SJSA1 (cell line): ENCODE measurements around the gene ZNF433. TPM values are rescaled to one million over a fixed set of nuclear protein-coding genes. Genes with fewer than 3 reads are reported as not detected.
"Not testable (repeated sequence)": the region's sequence is repeated elsewhere in the genome, so short reads cannot be mapped to it uniquely, and the experiment has no call there.

ENCODE experiments used
- DNase-seq, 2 experiments: peaks; one replicate each; pipeline ENCODE4 v3.0.0-alpha.2; 2015 to 2020; ENCODE audit warnings: low spot score in 2 of 2, low read depth in 1 of 2
- H3K27ac ChIP-seq: fragments of 250-450 bp; sonication (Bioruptor Pico); 2 replicates; pipeline ENCODE4 v1.5.1; 2020; ENCODE audit warnings: mild to moderate bottlenecking, moderate library complexity
- H3K27me3 ChIP-seq: fragments of 250-450 bp; sonication (Bioruptor Pico); replicated peaks from 2 replicates; pipeline ENCODE4 v1.5.1; 2020; ENCODE audit warnings: mild to moderate bottlenecking, moderate library complexity
- H3K36me3 ChIP-seq: fragments of 250-450 bp; sonication (Bioruptor Pico); 2 replicates; pipeline ENCODE4 v1.5.1; 2020; ENCODE audit warnings: mild to moderate bottlenecking
- H3K4me1 ChIP-seq: fragments of 250-450 bp; sonication (Bioruptor Pico); replicated peaks from 2 replicates; pipeline ENCODE4 v1.6.1; 2021; ENCODE audit warnings: mild to moderate bottlenecking
- H3K4me3 ChIP-seq: fragments of 250-450 bp; sonication (Bioruptor Pico); 2 replicates; pipeline ENCODE4 v1.5.1; 2020; ENCODE audit warnings: mild to moderate bottlenecking
- H3K9me3 ChIP-seq: fragments of 250-450 bp; sonication (Bioruptor Pico); replicated peaks from 2 replicates; pipeline ENCODE4 v1.5.1; 2020; ENCODE audit warnings: mild to moderate bottlenecking
- total RNA-seq: library from RNA; depleted of rRNA; stranded (reverse); fragments of >200 nt; shearing (Covaris generic); gene quantifications from 2 replicates; pipeline ENCODE4 v1.2.3, GENCODE V29; 2014; rRNA removed

ZNF433 gene
- 0.50 and 1.4 TPM in 2 replicates for total RNA-seq

GRCh38 chr19:12035220-12036172 is at the start of gene ZNF433:
Gene ZNF433, minus strand, starts transcription at chr19:12035679. Its CDS starts 140 bp downstream, at chr19:12035539.
- peak; percentile 28 to 65 for DNase-seq
- Histone ChIP-seq H3K4me3 (peak within 1 kb of the TSS; percentile 53), H3K27me3 (no peaks in the 10 kb centered on the region), H3K27ac (peak within 1 kb of the TSS; percentile 36; the same call in 1 of the 2 replicates), H3K36me3 (0 out of 2 replicates have a peak, but pooled peaks cover 3% of the 10 kb centered on the region), H3K9me3 (peaks cover 3% of the 10 kb centered on the region; the same call in 1 of the 2 replicates), H3K4me1 (no peaks in the 10 kb centered on the region)

GRCh38 chr19:12083336-12083735 is 47.9 kb upstream of the ZNF433 start:
- H3K4me1 ChIP-seq, H3K27me3 ChIP-seq, H3K4me3 ChIP-seq, DNase-seq, H3K36me3 ChIP-seq, H3K27ac ChIP-seq: not testable (repeated sequence)
- H3K9me3 ChIP-seq = peaks cover 29% of the 10 kb centered on the region

GRCh38 chr19:12077375-12077774 is 41.9 kb upstream of the ZNF433 start:
- no peaks in the 10 kb centered on the region for H3K36me3 ChIP-seq
- peaks cover 33% of the 10 kb centered on the region for H3K9me3 ChIP-seq
- H3K27ac ChIP-seq = no peak overlapping the region
- H3K27me3 ChIP-seq = no peaks in the 10 kb centered on the region
- DNase-seq = no peak
- H3K4me3 ChIP-seq = no peak overlapping the region
- H3K4me1 ChIP-seq = no peaks in the 10 kb centered on the region

- not testable (repeated sequence) for H3K36me3 ChIP-seq, DNase-seq, H3K4me1 ChIP-seq, H3K27me3 ChIP-seq, H3K4me3 ChIP-seq, H3K27ac ChIP-seq
- peaks cover 31% of the 10 kb centered on the region for H3K9me3 ChIP-seq
Observed at GRCh38 chr19:12076331-12076730, 40.9 kb upstream of the ZNF433 start.

- Histone ChIP-seq H3K36me3 (no peaks in the 10 kb centered on the region), H3K27ac (no peak overlapping the region), H3K4me1 (no peaks in the 10 kb centered on the region), H3K9me3 (peaks cover 26% of the 10 kb centered on the region), H3K4me3 (no peak overlapping the region), H3K27me3 (no peaks in the 10 kb centered on the region)
- no peak for DNase-seq
Observed at GRCh38 chr19:12075538-12076139, 40.2 kb upstream of the ZNF433 start.

- H3K36me3 ChIP-seq = no peaks in the 10 kb centered on the region
- no peaks in the 10 kb centered on the region for H3K4me1 ChIP-seq
- H3K9me3 ChIP-seq = peaks cover 5% of the 10 kb centered on the region
- H3K27ac ChIP-seq = no peak within 1 kb of the TSS; the same call in 1 of the 2 replicates
- peak in 1 of 2 experiments; percentile 46 for DNase-seq
- H3K4me3 ChIP-seq = peak within 1 kb of the TSS; percentile 42
- H3K27me3 ChIP-seq = no peaks in the 10 kb centered on the region
Observed at GRCh38 chr19:12064590-12065538, 29.4 kb upstream of the ZNF433 start, which contains the start of gene ZNF844. Gene ZNF844, plus strand, starts transcription at chr19:12064731. Its CDS starts 143 bp downstream, at chr19:12064874.

GRCh38 chr19:12055784-12056183 is 20.3 kb upstream of the ZNF433 start:
- DNase-seq = no peak
- H3K9me3 ChIP-seq = peaks cover 5% of the 10 kb centered on the region; the same call in 1 of the 2 replicates
- no peak overlapping the region for H3K4me3 ChIP-seq
- H3K4me1 ChIP-seq = no peaks in the 10 kb centered on the region
- no peak overlapping the region for H3K27ac ChIP-seq
- H3K36me3 ChIP-seq = no peaks in the 10 kb centered on the region
- H3K27me3 ChIP-seq = no peaks in the 10 kb centered on the region

GRCh38 chr19:12052497-12053169 is 17.2 kb upstream of the ZNF433 start, which contains the start of gene ZNF878:
Gene ZNF878, minus strand, starts transcription at chr19:12052961. Its CDS starts 160 bp downstream, at chr19:12052801.
- no peak within 1 kb of the TSS for H3K27ac ChIP-seq

GRCh38 chr19:12052091-12052496 is 16.6 kb upstream of the ZNF433 start:
- Histone ChIP-seq H3K9me3 (peaks cover 13% of the 10 kb centered on the region; the same call in 1 of the 2 replicates), H3K27ac (no peak overlapping the region), H3K4me3 (peak overlapping the region; percentile 43), H3K4me1 (no peaks in the 10 kb centered on the region), H3K27me3 (no peaks in the 10 kb centered on the region), H3K36me3 (no peaks in the 10 kb centered on the region)
- DNase-seq = no peak

More at GRCh38 chr19:12052497-12053169, 17.2 kb upstream of the ZNF433 start, which contains the start of gene ZNF878:
- Histone ChIP-seq H3K9me3 (peaks cover 12% of the 10 kb centered on the region; the same call in 1 of the 2 replicates), H3K4me3 (peak within 1 kb of the TSS; percentile 43), H3K36me3 (no peaks in the 10 kb centered on the region), H3K4me1 (no peaks in the 10 kb centered on the region), H3K27me3 (no peaks in the 10 kb centered on the region)
- DNase-seq = peak; percentile 45 to 60

GRCh38 chr19:12047868-12048267 is 12.4 kb upstream of the ZNF433 start:
- no peak for DNase-seq
- peaks cover 34% of the 10 kb centered on the region for H3K9me3 ChIP-seq
- no peaks in the 10 kb centered on the region for H3K4me1 ChIP-seq
- H3K36me3 ChIP-seq = 0 out of 2 replicates have a peak, but pooled peaks cover 2% of the 10 kb centered on the region
- H3K27me3 ChIP-seq = no peaks in the 10 kb centered on the region
- no peak overlapping the region for H3K27ac ChIP-seq
- H3K4me3 ChIP-seq = no peak overlapping the region

GRCh38 chr19:12043752-12044422 is 8.4 kb upstream of the ZNF433 start:
- no peaks in the 10 kb centered on the region for H3K27me3 ChIP-seq
- H3K4me1 ChIP-seq = no peaks in the 10 kb centered on the region
- H3K36me3 ChIP-seq = 0 out of 2 replicates have a peak, but pooled peaks cover 2% of the 10 kb centered on the region
- H3K27ac ChIP-seq = no peak overlapping the region
- H3K9me3 ChIP-seq = peaks cover 30% of the 10 kb centered on the region
- no peak overlapping the region for H3K4me3 ChIP-seq
- DNase-seq = no peak

- no peak overlapping the region for H3K4me3 ChIP-seq
- H3K9me3 ChIP-seq = peaks cover 29% of the 10 kb centered on the region
- H3K27me3 ChIP-seq = no peaks in the 10 kb centered on the region
- 0 out of 2 replicates have a peak, but pooled peaks cover 2% of the 10 kb centered on the region for H3K36me3 ChIP-seq
- H3K4me1 ChIP-seq = no peaks in the 10 kb centered on the region
- no peak overlapping the region for H3K27ac ChIP-seq
- DNase-seq = no peak
Observed at GRCh38 chr19:12042893-12043292, 7.4 kb upstream of the ZNF433 start.
